Loucy (cell line): ENCODE data around the gene MT1H.

Experiments
- H2AFZ ChIP-seq: fragments of 200-600 bp; sonication (generic); 2 replicates; pipeline ENCODE4 v1.6.0; 2016; ENCODE audit warnings: antibody characterized with exemption, mild to moderate bottlenecking, low read length, moderate library complexity
- H3F3A ChIP-seq: fragments of 200-600 bp; 2 replicates; pipeline ENCODE4 v1.6.0; 2016; ENCODE audit warnings: antibody characterized with exemption, low read depth, mild to moderate bottlenecking
- H3K27me3 ChIP-seq: fragments of 200-600 bp; sonication (generic); 2 replicates; pipeline ENCODE4 v1.6.1; 2014; ENCODE audit warnings: low read length, mild to moderate bottlenecking; ENCODE audit not compliant: insufficient read depth, poor library complexity, severe bottlenecking
- H3K36me3 ChIP-seq: fragments of 200-600 bp; sonication (generic); 2 replicates; pipeline ENCODE4 v1.6.1; 2016; ENCODE audit warnings: low read length; ENCODE audit not compliant: insufficient read depth
- H3K4me1 ChIP-seq: fragments of 200-600 bp; sonication (generic); 2 replicates; pipeline ENCODE4 v1.5.1; 2014; ENCODE audit warnings: low read length, mild to moderate bottlenecking; ENCODE audit not compliant: insufficient read depth, poor library complexity, severe bottlenecking
- H3K4me2 ChIP-seq: fragments of 200-600 bp; sonication (generic); 2 replicates; pipeline ENCODE4 v1.6.0; 2014; ENCODE audit warnings: antibody characterized with exemption, low read length, low read depth, mild to moderate bottlenecking; ENCODE audit not compliant: poor library complexity, severe bottlenecking
- H3K4me3 ChIP-seq: fragments of 200-600 bp; sonication (generic); 2 replicates; pipeline ENCODE4 v1.5.1; 2014; ENCODE audit warnings: low read length, mild to moderate bottlenecking, mixed read lengths; ENCODE audit not compliant: poor library complexity, severe bottlenecking
- H3K79me2 ChIP-seq: fragments of 200-600 bp; sonication (generic); 2 replicates; pipeline ENCODE4 v1.6.1; 2014; ENCODE audit warnings: low read length; ENCODE audit not compliant: insufficient read depth
- H3K9ac ChIP-seq: fragments of 200-600 bp; sonication (generic); 2 replicates; pipeline ENCODE4 v1.6.0; 2014; ENCODE audit warnings: mild to moderate bottlenecking, low read depth, low read length, moderate library complexity; ENCODE audit not compliant: poor library complexity, severe bottlenecking
- H3K9me2 ChIP-seq: fragments of 200-600 bp; sonication (generic); replicated peaks from 2 replicates; pipeline ENCODE4 v1.6.1; 2016; ENCODE audit warnings: low read depth, low read length, mixed read lengths
- H3K9me3 ChIP-seq: fragments of 200-600 bp; sonication (generic); 2 replicates; pipeline ENCODE4 v1.6.1; 2014; ENCODE audit warnings: mild to moderate bottlenecking, antibody characterized with exemption, low read length, low read depth; ENCODE audit not compliant: insufficient read depth
- H4K20me1 ChIP-seq: fragments of 200-600 bp; sonication (generic); 2 replicates; pipeline ENCODE4 v1.6.0; 2014; ENCODE audit warnings: antibody characterized with exemption, low read length, mild to moderate bottlenecking; ENCODE audit not compliant: insufficient read depth, poor library complexity, severe bottlenecking
- CTCF ChIP-seq: fragments of 200-600 bp; sonication (generic); conservative IDR thresholded peaks from 2 replicates; pipeline ENCODE4 v1.5.1; 2014; ENCODE audit warnings: mild to moderate bottlenecking, antibody characterized with exemption, low read length
- EZH2phosphoT487 ChIP-seq: fragments of 200-600 bp; IDR thresholded peaks from 2 replicates; pipeline ENCODE4 v1.6.1; 2018; ENCODE audit warnings: antibody characterized with exemption, mild to moderate bottlenecking, moderate library complexity, borderline replicate concordance

Gene MT1H

GRCh38 chr16:56688762-56689161 lies 19.1 kb downstream of the MT1H start:
- H3K4me3 ChIP-seq = no peak overlapping the region
- no peaks in the 10 kb centered on the region for H3K79me2 ChIP-seq
- peak overlapping the region; percentile 17; the same call in 1 of the 2 replicates for H2AFZ ChIP-seq
- no peaks in the 10 kb centered on the region for H3K36me3 ChIP-seq
- TF ChIP-seq EZH2phosphoT487 = no peak
- no peak; the same call in 1 of the 2 replicates for TF ChIP-seq CTCF
- no peaks in the 10 kb centered on the region for H4K20me1 ChIP-seq
- H3K4me1 ChIP-seq = no peaks in the 10 kb centered on the region
- H3K27me3 ChIP-seq = no peaks in the 10 kb centered on the region
- H3K9me2 ChIP-seq = no peaks in the 10 kb centered on the region
- H3F3A ChIP-seq = no peaks in the 10 kb centered on the region
- H3K9me3 ChIP-seq = no peaks in the 10 kb centered on the region
- H3K9ac ChIP-seq = no peak overlapping the region
- no peak overlapping the region for H3K4me2 ChIP-seq

DNA sequence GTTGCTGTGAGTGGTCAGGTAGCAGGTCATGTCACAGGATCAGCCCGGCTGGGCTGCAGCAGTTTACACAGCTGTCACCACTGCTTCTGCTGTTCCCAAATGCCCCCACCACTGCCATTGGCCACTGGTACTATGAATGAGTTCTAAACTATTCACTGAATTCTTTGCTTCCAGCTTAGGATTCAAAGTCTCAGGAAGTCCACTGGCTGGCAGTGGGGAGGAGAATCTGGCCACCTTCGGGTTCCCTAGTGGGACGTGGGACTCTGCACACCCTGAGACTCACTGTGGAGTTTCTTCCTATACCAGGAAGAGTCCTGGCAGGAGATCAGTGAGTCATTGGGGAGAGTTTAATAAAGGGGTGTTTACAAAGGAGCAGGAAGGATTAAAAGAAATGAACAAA lies 19.6 kb downstream of the MT1H start:
- Histone ChIP-seq H3K79me2 (no peaks in the 10 kb centered on the region), H3K27me3 (no peaks in the 10 kb centered on the region), H3K9ac (no peak overlapping the region), H3K4me3 (no peak overlapping the region), H3K4me1 (no peaks in the 10 kb centered on the region), H3K36me3 (no peaks in the 10 kb centered on the region), H2AFZ (peak overlapping the region; percentile 17; the same call in 1 of the 2 replicates), H3K9me2 (no peaks in the 10 kb centered on the region), H3F3A (no peaks in the 10 kb centered on the region), H3K4me2 (no peak overlapping the region), H4K20me1 (no peaks in the 10 kb centered on the region), H3K9me3 (no peaks in the 10 kb centered on the region)
- TF ChIP-seq CTCF (no peak), EZH2phosphoT487 (no peak)

GRCh38 chr16:56690420-56691122 lies 21.0 kb downstream of the MT1H start:
- Histone ChIP-seq H3K79me2 (no peaks in the 10 kb centered on the region), H3K27me3 (no peaks in the 10 kb centered on the region), H3K36me3 (no peaks in the 10 kb centered on the region), H3K9me3 (no peaks in the 10 kb centered on the region), H3K4me3 (no peak overlapping the region), H3K4me1 (no peaks in the 10 kb centered on the region), H4K20me1 (no peaks in the 10 kb centered on the region), H2AFZ (no peak overlapping the region), H3K4me2 (no peak overlapping the region), H3K9me2 (no peaks in the 10 kb centered on the region), H3K9ac (no peak overlapping the region), H3F3A (no peaks in the 10 kb centered on the region)
- TF ChIP-seq EZH2phosphoT487 = no peak
- TF ChIP-seq CTCF = no peak
